Tibial artery (tissue), 4 donors: ENCODE data around the gene PPP2R5A.

ENCODE experiments used
- DNase-seq, 2 donors: peaks; one replicate each; pipeline ENCODE4 v3.0.0-alpha.2; 2019
- H3K27ac ChIP-seq, 2 donors: fragments of 200-600 bp; sonication (generic) in 1 of 2; 1 replicate in 1 of 2; 2 replicates in 1 of 2; pipeline ENCODE4 v1.5.1; 2018 to 2019; ENCODE audit warnings: mild to moderate bottlenecking in 1 of 2
- H3K27me3 ChIP-seq, 2 donors: fragments of 200-600 bp; sonication (generic) in 1 of 2; one replicate each; pipeline versions ENCODE4 v1.5.1 to v1.6.0; 2016 to 2019
- H3K36me3 ChIP-seq, 3 donors: fragments of 200-600 bp; sonication (generic) in 2 of 3; one replicate each; pipeline ENCODE4 v1.5.1; 2016 to 2019; ENCODE audit warnings: mild to moderate bottlenecking in 2 of 3
- H3K4me1 ChIP-seq, 4 donors: fragments of 200-600 bp; sonication (generic) in 2 of 4; 1 replicate in 3 of 4; 2 replicates in 1 of 4; pipeline ENCODE4 v1.5.1; 2016 to 2019
- H3K4me3 ChIP-seq, 2 donors: fragments of 200-600 bp; sonication (generic) in 1 of 2; 1 replicate in 1 of 2; 2 replicates in 1 of 2; pipeline ENCODE4 v1.5.1; 2018 to 2019; ENCODE audit warnings: mild to moderate bottlenecking in 2 of 2
- H3K9me3 ChIP-seq, 3 donors: fragments of 200-600 bp; sonication (generic) in 1 of 3; one replicate each; pipeline ENCODE4 v1.5.1; 2016 to 2019
- CTCF ChIP-seq, 2 experiments: fragments of 200-600 bp in 1 of 2; fragments of 450-650 bp in 1 of 2; IDR thresholded peaks; one replicate each; pipeline ENCODE4 v1.5.1; 2017 to 2019; ENCODE audit warnings: antibody characterized with exemption in 2 of 2, mild to moderate bottlenecking in 1 of 2, moderate library complexity in 1 of 2
- intact Hi-C: fragments of 100-400 bp; cut with DNase I; formaldehyde crosslinking; loops from one replicate; pipeline ENCODE4 v1.15.0; 2023; ENCODE audit warnings: low total_unique reads

The PPP2R5A gene

GRCh38 chr1:212267460-212267859 lies 17.8 kb upstream of the PPP2R5A start:
- no peak for TF ChIP-seq CTCF (IDR thresholded peaks at IDR 0.05)
- intact Hi-C loops = no loop called here
- no peaks in the 10 kb centered on the region for H3K4me1 ChIP-seq

GRCh38 chr1:212269306-212269705 lies 15.9 kb upstream of the PPP2R5A start:
- Histone ChIP-seq H3K9me3 (no peaks in the 10 kb centered on the region), H3K4me1 (no peaks in the 10 kb centered on the region), H3K4me3 (no peak overlapping the region), H3K27ac (no peak overlapping the region), H3K27me3 (no peaks in the 10 kb centered on the region), H3K36me3 (no peaks in the 10 kb centered on the region)
- intact Hi-C loops = no loop called here
- DNase-seq = no peak
- TF ChIP-seq CTCF (IDR thresholded peaks at IDR 0.05) = no peak

More at GRCh38 chr1:212267460-212267859, 17.8 kb upstream of the PPP2R5A start:
- no peak for DNase-seq
- Histone ChIP-seq H3K36me3 (no peaks in the 10 kb centered on the region), H3K27ac (no peak overlapping the region), H3K27me3 (no peaks in the 10 kb centered on the region), H3K4me3 (no peak overlapping the region), H3K9me3 (no peaks in the 10 kb centered on the region)

GRCh38 chr1:212270564-212270963 lies 14.6 kb upstream of the PPP2R5A start:
- no peaks in the 10 kb centered on the region for H3K27me3 ChIP-seq
- no peaks in the 10 kb centered on the region for H3K36me3 ChIP-seq
- no peak for DNase-seq
- no peak overlapping the region for H3K27ac ChIP-seq
- H3K4me3 ChIP-seq = no peak overlapping the region
- intact Hi-C loops = no loop called here
- no peaks in the 10 kb centered on the region for H3K9me3 ChIP-seq
- no peak for TF ChIP-seq CTCF (IDR thresholded peaks at IDR 0.05)
- H3K4me1 ChIP-seq = no peaks in the 10 kb centered on the region

- TF ChIP-seq CTCF (IDR thresholded peaks at IDR 0.05) = no peak
- Histone ChIP-seq H3K4me3 (no peak overlapping the region), H3K27me3 (no peaks in the 10 kb centered on the region), H3K36me3 (no peaks in the 10 kb centered on the region), H3K27ac (no peak overlapping the region), H3K4me1 (no peaks in the 10 kb centered on the region), H3K9me3 (no peaks in the 10 kb centered on the region)
- intact Hi-C loops = no loop called here
- no peak for DNase-seq
These were observed 14.0 kb upstream of the PPP2R5A start for GRCh38 chr1:212271234-212271633.

GRCh38 chr1:212271823-212272485 lies 13.3 kb upstream of the PPP2R5A start:
- no peaks in the 10 kb centered on the region for H3K9me3 ChIP-seq
- DNase-seq = no peak
- no peak overlapping the region for H3K4me3 ChIP-seq
- TF ChIP-seq CTCF (IDR thresholded peaks at IDR 0.05) = no peak
- no peaks in the 10 kb centered on the region for H3K36me3 ChIP-seq
- no peaks in the 10 kb centered on the region for H3K4me1 ChIP-seq
- no peak overlapping the region for H3K27ac ChIP-seq
- intact Hi-C loops = no loop called here
- H3K27me3 ChIP-seq = no peaks in the 10 kb centered on the region
